NOMO-1 (cell line): ENCODE results near the gene TFCP2L1.
A peak's percentile ranks its signal among the peaks of the same experiment; 100 is the strongest.

Source experiments
- DNase-seq, 2 experiments: peaks; one replicate each; lab custom pipeline; 2025; ENCODE audit not compliant: unreplicated experiment in 2 of 2; lab: John Stamatoyannopoulos, UW

The TFCP2L1 gene

DNA sequence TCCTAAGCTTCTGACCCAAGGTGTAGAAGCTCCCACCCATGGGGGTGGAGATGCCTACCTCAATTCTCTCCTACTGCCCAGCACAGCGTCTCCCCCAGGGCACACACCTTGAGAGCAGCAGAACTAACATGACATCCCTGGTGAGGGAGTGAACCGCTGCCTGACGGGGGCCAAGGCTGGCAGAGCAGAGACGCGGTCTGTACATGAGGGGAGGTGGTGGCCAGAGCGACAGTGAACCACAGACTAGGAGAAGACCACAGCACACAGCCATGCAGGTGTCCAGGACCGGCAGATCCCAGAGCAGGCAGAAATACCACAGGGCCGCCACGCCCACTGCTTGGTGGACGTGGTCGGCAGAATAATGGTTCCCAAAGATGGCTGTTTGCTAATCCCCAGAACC lies 40.4 kb downstream of the TFCP2L1 start:
- no peak for DNase-seq

DNA sequence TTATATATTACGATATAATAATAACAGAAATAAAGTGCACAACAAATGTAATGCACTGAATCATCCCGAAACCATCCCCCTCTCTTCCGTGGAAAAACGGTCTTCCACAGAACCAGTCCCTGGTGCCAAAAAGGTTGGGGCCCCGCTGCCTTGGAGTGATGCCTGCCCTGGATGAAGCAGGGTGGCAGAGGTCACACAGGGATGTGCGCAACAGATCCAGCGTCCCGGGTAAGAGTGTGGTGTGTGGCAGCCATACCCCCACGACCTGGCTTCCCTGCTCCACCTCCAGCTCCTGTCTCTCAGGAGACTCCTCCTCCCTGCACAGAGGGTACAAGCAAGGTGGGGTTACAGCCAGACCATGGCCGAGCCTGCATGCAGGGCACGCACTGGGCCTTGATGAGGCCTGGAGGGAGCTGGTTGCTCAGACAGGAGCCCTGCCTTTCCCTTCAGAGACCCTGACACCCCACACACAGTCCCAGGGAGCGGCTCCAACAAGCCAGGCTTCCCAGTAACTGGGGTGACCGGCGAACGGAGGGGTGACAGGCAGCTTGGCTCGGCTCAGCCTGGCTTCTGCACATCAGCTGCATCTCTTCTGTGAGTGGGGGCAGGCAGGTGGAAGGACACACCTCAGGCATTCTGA lies 41.1 kb downstream of the TFCP2L1 start:
- no peak for DNase-seq

DNA sequence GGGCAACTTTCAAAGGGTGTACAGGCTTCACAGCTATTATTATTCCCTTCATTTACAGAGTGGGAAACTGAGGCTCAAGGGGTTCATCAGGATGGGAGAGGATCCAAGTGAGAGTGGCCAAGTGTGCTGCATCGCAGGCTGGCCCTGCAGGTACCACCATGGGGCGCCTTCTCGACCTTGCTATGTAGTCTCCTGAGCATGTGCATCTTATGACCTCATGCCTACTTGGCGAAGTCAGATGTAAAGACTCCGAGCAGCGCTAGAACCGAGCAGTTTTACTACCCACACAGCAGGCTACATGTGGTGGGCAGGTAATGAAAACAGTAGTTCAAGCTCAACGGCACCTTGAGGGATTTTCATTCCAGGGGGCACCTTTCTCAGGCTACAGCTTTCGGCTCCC lies 42.0 kb downstream of the TFCP2L1 start:
- DNase-seq = no peak

DNA sequence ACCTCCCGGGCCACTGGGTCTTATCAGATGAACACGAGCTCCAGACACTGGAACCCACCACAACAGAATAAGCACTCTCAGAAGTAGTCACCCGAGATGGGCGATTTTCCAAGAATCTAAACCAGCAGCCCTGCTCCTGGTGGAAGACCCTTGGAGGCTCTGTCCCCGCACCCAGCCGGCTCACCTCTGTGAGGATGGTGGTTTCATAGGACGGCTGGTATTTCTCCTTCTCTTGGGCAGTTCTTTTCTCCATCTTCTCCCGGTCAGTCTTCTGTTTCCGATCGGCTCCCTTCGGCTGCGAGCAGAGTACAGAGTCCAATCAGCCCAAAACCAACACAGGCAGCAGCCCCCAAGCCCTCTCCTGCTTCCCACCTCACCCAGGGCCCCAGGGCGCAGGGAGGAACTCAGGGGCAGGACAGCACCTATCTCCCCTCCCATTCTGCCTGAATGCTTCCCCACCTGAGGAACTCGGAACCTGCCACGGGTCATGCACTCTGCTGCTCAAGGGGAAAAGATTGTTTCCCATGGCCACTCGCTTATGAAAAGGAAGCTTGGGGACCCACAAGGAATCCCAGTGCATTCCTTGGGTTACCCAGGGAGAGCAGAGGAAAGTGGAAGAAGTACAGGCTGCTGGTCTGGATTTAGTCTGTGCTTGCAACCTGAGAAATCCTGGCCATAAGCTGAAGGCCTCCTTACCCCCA lies 42.7 kb downstream of the TFCP2L1 start:
- no peak for DNase-seq

DNA sequence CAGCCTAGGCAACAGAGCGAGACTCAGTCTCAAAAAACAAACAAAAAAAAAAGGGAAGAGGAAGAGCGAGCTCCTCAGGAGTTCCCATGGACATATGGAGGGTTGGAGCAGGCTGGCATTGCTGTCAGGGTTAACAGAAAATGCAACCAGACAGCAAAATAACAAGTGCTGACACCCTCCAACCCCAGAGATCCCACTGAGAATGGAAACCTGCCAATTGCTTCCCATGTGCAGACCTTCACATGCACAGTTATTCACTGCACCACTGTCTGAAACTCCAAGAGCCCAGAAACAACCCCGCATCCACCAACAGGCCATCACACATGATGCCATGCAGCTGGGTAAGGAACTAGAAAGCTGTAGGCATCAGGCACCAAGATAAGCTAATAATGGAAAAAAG lies 43.5 kb downstream of the TFCP2L1 start:
- DNase-seq = no peak

DNA sequence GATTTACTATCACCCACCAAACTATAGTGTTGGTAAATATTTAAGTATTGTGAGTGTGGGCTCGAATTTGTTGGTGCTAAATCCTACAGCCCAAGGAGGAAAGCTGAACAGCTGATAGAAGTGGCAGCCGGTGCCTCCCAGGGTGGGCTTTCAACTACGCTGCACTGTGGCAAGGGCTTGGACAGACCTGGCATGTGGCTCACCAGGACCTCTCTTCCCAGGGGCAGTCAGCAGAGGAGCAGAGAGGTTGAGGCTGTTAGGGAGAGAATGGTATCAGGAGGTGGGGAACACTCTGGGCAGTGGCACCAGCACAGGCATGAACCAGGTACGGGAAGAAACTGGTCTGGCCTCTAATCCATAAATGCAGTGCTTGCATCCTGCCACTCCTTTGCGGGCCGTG lies 44.6 kb downstream of the TFCP2L1 start:
- no peak for DNase-seq

DNA sequence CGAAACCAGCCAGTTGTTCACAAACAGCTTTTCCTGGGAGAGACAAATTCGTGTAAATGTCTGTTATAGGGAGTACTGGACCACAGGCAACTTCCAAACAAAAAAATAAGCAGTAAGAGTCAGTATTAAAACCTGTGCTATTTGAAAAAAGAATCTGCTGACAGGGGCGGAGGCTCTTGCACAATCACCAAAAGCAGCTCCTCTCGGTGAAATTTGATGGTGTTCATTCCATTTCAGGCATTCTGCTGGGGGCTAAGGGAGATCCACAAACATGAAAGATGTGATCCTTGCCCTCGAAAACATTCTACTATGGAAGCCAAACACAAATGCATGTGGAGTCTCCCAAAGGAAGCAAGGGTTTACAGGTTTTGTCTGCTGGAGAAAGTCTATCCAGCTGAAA lies 45.0 kb downstream of the TFCP2L1 start:
- DNase-seq = no peak

DNA sequence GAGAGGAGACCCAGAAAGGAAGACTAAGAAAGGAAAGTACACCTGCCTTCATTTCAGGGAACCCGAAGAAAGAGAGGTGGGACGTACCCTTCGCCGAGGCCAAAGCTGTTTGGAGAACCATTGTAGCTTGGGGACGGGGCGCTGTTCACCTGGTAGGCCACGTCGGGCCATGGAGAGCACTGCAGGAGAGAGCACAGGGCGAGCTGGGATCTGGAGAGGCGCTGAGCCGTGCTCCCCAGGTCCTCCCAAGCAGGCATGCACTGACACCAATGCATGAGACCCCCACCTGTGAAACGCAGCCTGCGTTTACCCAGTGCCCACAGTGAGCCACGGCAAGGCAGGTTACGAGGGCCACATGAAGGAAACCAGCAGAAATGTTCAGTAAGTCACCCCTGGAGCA lies 45.5 kb downstream of the TFCP2L1 start:
- DNase-seq = no peak

DNA sequence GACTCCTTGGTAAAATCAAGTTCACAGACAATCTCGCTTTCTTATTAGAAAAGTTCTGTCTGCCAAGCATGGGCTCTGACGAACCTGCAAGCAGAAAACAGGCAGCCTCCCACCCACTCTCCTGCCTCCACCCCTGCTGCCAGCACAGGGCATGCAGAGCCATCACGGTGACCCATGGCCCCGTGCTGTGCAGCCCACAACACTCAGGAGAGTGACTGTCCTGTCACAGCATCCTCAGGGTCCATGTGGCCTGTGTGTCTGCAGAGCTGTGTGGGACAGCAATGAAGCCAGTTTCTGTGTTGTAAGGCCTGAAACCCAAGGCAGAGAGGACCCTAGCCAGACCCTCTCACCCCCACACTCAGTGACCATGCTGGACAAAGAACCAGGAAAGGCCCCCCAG lies 46.2 kb downstream of the TFCP2L1 start:
- no peak for DNase-seq

DNA sequence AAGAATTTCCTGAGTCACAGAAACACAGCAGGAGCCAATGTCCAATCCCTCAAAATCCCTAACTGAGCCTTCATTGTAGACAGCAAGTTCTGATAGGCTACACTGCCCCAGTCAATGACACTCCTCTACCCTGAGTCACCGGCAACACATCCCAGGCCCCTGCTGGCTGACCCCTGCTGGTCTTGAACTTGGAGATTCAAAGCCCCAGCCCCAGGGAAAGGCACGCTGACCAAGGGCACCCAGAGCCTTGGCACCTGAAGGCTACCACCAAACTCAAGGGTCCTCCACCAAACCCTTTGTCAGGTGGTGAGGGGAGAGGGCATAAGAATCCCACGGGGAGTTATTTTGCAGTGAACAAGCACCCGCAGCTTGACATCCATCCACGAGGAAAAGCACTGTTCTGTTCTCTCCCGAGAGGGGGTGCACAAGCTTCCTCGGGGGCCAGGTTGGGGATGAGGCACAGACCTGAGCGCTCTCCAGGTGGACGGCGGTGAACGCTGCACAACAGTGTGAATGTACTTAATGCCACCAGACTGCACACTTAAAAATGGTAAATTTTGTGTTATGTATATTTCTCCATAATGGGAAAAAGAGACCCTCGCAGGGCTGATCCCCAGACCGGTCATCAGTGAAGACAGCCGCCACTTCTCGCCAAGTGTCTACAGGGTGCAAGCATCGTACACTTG lies 46.9 kb downstream of the TFCP2L1 start:
- DNase-seq = no peak

DNA sequence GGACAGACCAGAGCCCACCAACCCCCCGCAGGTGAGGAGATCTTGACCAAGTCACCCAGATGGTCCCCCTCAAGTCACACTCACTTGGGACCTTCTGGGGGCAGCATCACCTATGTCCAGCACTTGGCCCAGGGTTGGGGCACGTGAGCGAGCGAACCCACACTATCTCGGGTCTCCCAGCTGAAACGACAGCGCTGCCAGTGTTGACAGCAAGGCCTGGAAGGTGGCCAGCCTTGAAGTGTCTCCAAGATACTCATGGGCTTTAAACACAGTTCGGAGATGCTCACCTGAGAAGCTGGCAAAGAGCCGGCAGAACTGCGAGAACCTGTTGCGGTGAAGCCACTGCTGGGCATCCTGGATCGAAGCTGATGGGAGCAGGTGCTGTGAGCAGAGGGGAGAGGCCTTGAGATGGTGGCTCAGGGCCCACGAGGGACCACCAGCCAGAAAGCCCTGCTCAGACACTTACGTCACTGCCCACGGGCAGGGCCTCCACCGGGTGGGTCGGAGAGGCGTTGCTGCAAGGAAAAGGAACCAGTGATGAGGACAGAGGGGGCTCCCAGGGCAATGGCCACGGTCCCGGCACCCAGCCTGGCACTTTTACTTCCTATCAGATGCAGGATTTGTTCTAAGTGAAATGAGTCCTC lies 47.5 kb downstream of the TFCP2L1 start:
- DNase-seq = no peak

DNA sequence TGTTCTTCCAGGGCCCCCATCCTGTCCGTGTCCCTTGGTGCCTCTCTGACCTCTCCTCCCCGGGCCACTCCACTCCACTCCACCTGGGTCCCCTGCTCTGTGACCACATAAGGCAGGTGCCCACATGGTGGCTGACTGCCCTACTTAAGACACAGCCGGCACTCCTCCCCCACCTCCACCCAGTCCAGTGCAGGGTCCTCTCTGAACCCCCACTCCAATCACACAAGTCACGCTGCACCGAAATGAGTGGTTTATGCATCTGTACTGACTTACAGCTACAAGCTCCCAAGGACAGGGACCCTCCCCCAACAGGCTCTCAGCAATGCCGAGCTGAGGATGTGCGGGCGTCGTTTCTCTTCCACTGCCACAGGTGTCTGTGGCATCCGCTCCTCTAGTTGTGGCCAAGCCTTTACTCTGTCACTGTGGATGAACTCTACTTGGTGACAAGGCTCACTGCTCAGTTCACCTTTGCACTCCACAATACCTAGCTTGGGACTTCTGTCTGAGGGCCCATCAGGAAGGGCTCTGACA lies 48.3 kb downstream of the TFCP2L1 start:
- DNase-seq = no peak

DNA sequence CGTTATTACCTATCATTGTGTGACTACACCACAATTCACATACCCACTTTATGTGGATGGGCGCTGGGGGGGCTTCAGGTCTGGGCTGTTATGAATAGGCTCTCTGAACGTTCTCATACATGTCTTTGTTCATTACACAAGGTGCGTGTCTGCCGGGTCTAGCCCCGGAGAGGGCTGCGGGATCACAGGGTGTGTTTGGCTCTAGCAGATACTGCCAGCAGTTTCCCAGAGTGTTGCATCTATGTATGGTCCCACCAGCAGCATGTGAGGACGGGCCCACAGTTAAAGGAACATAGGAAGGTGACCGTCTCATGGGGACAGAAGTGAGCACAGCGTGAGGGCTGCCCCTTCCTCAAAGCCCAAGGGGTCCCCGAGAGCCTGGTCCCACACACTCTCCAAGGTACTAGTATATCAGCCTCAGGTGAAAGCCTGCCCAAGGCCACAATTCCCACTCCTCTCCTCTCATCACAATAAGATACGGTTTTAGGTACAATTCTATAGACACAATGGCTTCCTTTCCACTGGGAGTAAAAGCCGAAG lies 48.8 kb downstream of the TFCP2L1 start:
- DNase-seq = no peak

DNA sequence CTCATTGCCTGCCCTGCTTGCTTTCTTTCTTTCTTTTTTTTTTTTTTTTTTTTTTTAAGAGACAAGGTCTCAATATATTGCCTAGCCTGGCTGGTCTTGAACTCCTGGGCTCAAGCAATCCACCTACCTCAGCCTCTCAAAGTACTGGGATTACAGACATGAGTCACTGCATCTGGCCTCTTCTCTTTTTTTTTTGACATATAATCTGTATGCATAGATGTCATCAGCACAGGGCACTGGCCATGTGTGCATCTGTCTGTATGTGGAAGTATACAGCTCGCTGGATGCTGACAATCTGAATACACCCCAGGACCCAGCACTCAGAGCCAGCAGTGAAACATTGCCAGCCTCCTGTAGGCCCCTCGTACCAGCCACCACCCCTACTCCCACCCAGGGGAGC lies 49.5 kb downstream of the TFCP2L1 start:
- no peak for DNase-seq

DNA sequence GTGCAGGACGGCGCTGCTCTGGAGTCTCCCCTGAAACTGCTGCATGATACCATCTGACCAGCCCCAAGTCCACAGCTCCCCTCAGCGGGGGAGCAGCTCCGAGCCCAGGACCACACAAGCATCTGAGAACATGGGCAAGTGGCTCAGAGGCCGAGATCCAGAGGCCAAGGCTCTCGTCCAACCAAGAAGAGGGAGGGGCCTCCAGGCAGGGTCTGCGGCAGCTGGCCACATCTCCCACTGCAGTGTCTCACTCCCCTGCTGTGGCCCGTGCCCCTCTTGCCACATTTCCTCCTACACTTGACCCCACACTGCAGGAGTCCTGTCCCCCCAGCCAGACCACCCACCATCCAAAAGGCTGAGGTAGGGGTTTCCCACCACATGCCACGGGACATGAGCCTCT lies 50.2 kb downstream of the TFCP2L1 start:
- DNase-seq = no peak

DNA sequence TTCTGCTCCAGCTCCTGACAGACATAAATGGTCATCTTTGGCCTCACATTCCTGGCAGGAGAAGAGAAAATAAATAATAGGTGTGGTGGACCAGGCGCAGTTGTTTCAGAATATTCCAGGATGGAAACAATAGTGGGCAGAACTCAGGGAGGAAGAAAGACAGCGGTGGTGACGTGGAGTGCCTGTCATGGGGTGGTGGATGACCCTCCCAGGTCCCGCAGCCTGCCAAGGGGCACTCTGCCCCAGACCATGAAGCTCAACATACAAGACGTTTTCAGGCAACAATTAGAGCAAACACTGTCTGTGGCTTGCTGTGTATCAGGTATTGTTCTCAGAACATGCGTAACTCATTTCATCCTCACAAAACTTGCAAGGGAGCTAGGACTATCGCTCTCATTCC lies 50.9 kb downstream of the TFCP2L1 start:
- DNase-seq = no peak

DNA sequence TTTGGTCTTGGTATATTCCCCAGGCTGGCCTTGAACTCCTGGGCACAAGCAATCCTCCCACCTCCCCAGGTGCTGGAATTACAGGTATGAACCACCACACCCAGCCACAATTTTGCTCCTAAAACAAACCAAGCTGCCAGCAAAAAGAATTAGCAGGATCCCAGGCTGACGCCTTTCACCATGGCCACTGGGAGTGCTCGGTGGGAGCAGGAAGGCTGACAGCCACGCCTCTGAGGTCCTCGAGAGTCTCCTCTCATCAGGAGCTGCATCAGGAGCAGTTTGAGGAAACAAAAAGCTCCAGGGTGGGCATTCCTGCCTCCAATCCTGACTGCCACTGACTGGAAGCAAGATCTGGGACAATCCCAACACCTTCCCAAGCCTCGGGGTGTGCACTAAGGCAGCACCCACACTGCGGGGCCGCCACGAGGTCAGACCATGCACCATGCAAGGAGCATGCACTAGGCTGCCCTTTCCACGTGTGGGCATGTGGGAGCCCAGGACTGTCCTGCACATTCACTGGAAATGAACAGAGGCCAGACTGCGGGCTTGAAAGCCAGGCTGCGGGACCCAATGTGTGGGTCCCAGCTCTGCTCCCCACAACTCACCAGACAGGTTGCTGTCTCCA lies 51.4 kb downstream of the TFCP2L1 start:
- no peak for DNase-seq

DNA sequence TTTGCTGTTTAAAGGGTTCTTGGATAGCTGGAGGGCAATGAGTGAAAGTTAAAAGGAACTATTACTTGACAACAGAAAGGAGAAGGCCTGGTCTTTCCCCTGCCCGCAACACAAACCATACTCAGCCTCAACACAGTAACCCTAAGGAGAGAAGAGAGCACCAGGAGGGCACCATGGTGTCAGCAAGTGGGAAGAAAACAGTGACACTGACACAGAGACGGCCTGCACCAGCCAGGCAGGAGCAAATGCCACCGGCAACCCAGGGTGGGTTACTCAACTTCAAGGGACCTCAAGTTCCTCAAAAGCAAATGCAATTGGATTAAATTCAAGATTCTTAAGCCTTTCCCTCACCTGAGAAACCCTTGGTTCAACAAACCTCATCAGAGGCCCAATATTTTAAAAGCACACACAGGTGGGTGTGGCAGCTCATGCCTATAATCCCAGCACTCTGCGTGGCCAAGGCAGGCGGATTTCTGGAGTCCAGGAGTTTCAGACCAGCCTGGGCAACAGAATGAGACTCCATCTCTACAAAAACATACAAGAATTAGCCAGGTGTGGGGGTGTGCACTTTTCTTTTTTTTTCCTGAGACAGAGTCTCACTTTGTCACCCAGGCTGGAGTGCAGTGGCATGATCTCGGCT lies 52.3 kb downstream of the TFCP2L1 start:
- DNase-seq = peak; percentile 29 to 47

DNA sequence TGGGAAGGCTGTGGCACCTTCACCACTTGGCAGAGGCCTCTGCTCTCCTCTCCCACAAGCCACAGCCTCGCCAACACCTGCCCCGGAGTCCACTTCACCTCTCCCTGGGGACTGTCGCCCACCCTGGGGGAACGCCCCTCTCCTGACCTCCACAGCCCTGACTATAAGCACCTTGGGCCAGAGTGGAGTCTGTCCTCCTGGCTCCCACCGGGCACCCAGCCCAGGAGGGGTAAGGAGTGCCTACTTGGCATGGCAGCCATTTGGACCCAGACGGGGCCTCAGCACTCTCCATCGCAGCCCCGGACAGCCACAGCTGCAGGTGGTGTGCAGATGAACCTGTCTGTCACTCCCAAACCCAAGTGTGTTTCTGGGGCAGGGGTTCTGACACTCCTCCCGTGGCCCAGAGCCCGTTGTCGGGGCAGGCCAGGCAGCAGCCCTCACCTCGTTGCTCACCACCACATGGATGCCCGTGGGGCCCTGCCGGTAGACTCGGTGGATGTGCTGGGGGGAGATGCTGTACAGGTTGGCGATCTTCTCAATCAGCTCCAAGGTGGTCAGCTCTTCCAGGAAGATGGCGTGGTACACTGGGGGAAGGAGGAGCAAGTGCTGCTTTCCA lies 53.5 kb downstream of the TFCP2L1 start:
- no peak for DNase-seq

DNA sequence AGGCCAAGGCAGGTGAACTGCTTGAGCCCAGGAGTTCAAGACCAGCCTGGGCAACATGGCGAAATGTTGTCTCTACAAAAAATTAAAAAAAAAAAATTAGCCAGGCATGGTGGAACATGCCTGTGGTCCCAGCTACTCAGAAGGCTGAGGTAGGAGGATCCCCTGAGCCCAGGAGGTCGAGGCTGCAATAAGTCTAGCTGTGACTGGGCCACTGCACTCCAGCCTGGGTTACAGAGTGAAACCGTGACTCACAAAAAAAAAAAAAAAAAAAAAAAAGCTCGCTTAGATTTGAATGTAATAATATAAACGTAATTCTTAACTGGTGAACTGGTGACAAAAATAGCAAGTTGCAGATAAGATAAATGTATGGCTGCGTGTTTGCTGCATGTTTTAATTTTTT lies 56.5 kb downstream of the TFCP2L1 start:
- DNase-seq = no peak
